ENCODE data around the gene WWOX. TPM values are rescaled to one million over a fixed set of nuclear protein-coding genes. Genes with fewer than 3 reads are reported as not detected.

Gene WWOX
- total RNA-seq, 1 experiment from 2014 or later, result 5.3 TPM

GRCh38 chr16:78324649-78325285, 225.3 kb downstream of the WWOX start:
- DNase-seq (ENCODE audit: low read depth, low spot score), result no peak
- in situ Hi-C loops (cut with HindIII; ENCODE audit: low pct_unique_long_range_greater_than_20kb, low sequenced_read_pairs), result no loop called here

GRCh38 chr16:78325468-78326352, 226.3 kb downstream of the WWOX start:
- DNase-seq (ENCODE audit: low read depth, low spot score), result no peak
- in situ Hi-C loops (cut with HindIII; ENCODE audit: low pct_unique_long_range_greater_than_20kb, low sequenced_read_pairs), result no loop called here

- in situ Hi-C loops (cut with HindIII; ENCODE audit: low pct_unique_long_range_greater_than_20kb, low sequenced_read_pairs), result no loop called here
- DNase-seq (ENCODE audit: low read depth, low spot score), result no peak
Observed at GRCh38 chr16:78326731-78327130, 227.3 kb downstream of the WWOX start.

- no peak for DNase-seq (ENCODE audit: low read depth, low spot score)
- in situ Hi-C loops (cut with HindIII; ENCODE audit: low pct_unique_long_range_greater_than_20kb, low sequenced_read_pairs), result no loop called here
Observed at GRCh38 chr16:78331731-78332130, 232.3 kb downstream of the WWOX start.

GRCh38 chr16:78333808-78334207, 234.4 kb downstream of the WWOX start:
- in situ Hi-C loops (cut with HindIII; ENCODE audit: low pct_unique_long_range_greater_than_20kb, low sequenced_read_pairs), result no loop called here
- no peak for DNase-seq (ENCODE audit: low read depth, low spot score)

GRCh38 chr16:78340590-78340989, 241.1 kb downstream of the WWOX start:
- in situ Hi-C loops (cut with HindIII; ENCODE audit: low pct_unique_long_range_greater_than_20kb, low sequenced_read_pairs), result no loop called here
- DNase-seq (ENCODE audit: low read depth, low spot score), result no peak

GRCh38 chr16:78348068-78348467, 248.6 kb downstream of the WWOX start:
- in situ Hi-C loops (cut with HindIII; ENCODE audit: low pct_unique_long_range_greater_than_20kb, low sequenced_read_pairs), result no loop called here
- no peak for DNase-seq (ENCODE audit: low read depth, low spot score)

- in situ Hi-C loops (cut with HindIII; ENCODE audit: low pct_unique_long_range_greater_than_20kb, low sequenced_read_pairs), result no loop called here
- no peak for DNase-seq (ENCODE audit: low read depth, low spot score)
Observed at GRCh38 chr16:78348886-78349285, 249.4 kb downstream of the WWOX start.

- no peak for DNase-seq (ENCODE audit: low read depth, low spot score)
- in situ Hi-C loops (cut with HindIII; ENCODE audit: low pct_unique_long_range_greater_than_20kb, low sequenced_read_pairs), result no loop called here
Observed at GRCh38 chr16:78352184-78352583, 252.7 kb downstream of the WWOX start.

- in situ Hi-C loops (cut with HindIII; ENCODE audit: low pct_unique_long_range_greater_than_20kb, low sequenced_read_pairs), result no loop called here
- DNase-seq (ENCODE audit: low read depth, low spot score), result no peak
Observed at GRCh38 chr16:78353640-78354275, 254.3 kb downstream of the WWOX start.

- no peak for DNase-seq (ENCODE audit: low read depth, low spot score)
- in situ Hi-C loops (cut with HindIII; ENCODE audit: low pct_unique_long_range_greater_than_20kb, low sequenced_read_pairs), result no loop called here
Observed at GRCh38 chr16:78362524-78363135, 263.2 kb downstream of the WWOX start.

- DNase-seq (ENCODE audit: low read depth, low spot score), result no peak
- in situ Hi-C loops (cut with HindIII; ENCODE audit: low pct_unique_long_range_greater_than_20kb, low sequenced_read_pairs), result no loop called here
Observed at GRCh38 chr16:78363843-78364555, 264.5 kb downstream of the WWOX start.

- DNase-seq (ENCODE audit: low read depth, low spot score), result no peak
Observed at GRCh38 chr16:78364556-78364880, 265.1 kb downstream of the WWOX start.

GRCh38 chr16:78365366-78365765, 265.9 kb downstream of the WWOX start:
- DNase-seq (ENCODE audit: low read depth, low spot score), result no peak
- in situ Hi-C loops (cut with HindIII; ENCODE audit: low pct_unique_long_range_greater_than_20kb, low sequenced_read_pairs), result no loop called here

More at GRCh38 chr16:78364556-78364880, 265.1 kb downstream of the WWOX start:
- in situ Hi-C loops (cut with HindIII; ENCODE audit: low pct_unique_long_range_greater_than_20kb, low sequenced_read_pairs), result no loop called here

GRCh38 chr16:78368121-78369102, 269.0 kb downstream of the WWOX start:
- in situ Hi-C loops (cut with HindIII; ENCODE audit: low pct_unique_long_range_greater_than_20kb, low sequenced_read_pairs), result no loop called here
- DNase-seq (ENCODE audit: low read depth, low spot score), result no peak

GRCh38 chr16:78372277-78372676, 272.8 kb downstream of the WWOX start:
- DNase-seq (ENCODE audit: low read depth, low spot score), result no peak
- in situ Hi-C loops (cut with HindIII; ENCODE audit: low pct_unique_long_range_greater_than_20kb, low sequenced_read_pairs), result no loop called here
